ENCODE results near the gene COL24A1.

- TF ChIP-seq, protein P1, sequence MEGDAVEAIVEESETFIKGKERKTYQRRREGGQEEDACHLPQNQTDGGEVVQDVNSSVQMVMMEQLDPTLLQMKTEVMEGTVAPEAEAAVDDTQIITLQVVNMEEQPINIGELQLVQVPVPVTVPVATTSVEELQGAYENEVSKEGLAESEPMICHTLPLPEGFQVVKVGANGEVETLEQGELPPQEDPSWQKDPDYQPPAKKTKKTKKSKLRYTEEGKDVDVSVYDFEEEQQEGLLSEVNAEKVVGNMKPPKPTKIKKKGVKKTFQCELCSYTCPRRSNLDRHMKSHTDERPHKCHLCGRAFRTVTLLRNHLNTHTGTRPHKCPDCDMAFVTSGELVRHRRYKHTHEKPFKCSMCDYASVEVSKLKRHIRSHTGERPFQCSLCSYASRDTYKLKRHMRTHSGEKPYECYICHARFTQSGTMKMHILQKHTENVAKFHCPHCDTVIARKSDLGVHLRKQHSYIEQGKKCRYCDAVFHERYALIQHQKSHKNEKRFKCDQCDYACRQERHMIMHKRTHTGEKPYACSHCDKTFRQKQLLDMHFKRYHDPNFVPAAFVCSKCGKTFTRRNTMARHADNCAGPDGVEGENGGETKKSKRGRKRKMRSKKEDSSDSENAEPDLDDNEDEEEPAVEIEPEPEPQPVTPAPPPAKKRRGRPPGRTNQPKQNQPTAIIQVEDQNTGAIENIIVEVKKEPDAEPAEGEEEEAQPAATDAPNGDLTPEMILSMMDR (IDR thresholded peaks at IDR 0.05), result no peak
- no peak for TF ChIP-seq EP300 (IDR thresholded peaks at IDR 0.05)
Measured at GRCh38 chr1:85943526-85943925, 213.0 kb downstream of the COL24A1 start.
